CD4-positive, alpha-beta T cell treated with Interleukin-6 at 100 ng/mL for 8 hours (primary cell): Measurements from ENCODE around the gene MYOT.

ENCODE experiments used
- DNase-seq: peaks from one replicate; pipeline ENCODE4 v3.0.0-alpha.2; 2020; ENCODE audit warnings: mixed read lengths, low spot score

The MYOT gene

GRCh38 chr5:137901011-137901817 is 33.6 kb downstream of the MYOT start:
- no peak for DNase-seq

GRCh38 chr5:137902408-137903133 is 34.9 kb downstream of the MYOT start:
- DNase-seq = no peak

GRCh38 chr5:137914758-137915157 is 47.1 kb downstream of the MYOT start:
- no peak for DNase-seq

GRCh38 chr5:137916923-137917322 is 49.3 kb downstream of the MYOT start:
- DNase-seq = no peak

- no peak for DNase-seq
Observed at GRCh38 chr5:137921931-137922330, 54.3 kb downstream of the MYOT start.

- DNase-seq = no peak
Observed at GRCh38 chr5:137923856-137924255, 56.2 kb downstream of the MYOT start.

GRCh38 chr5:137932800-137933199 is 65.1 kb downstream of the MYOT start:
- DNase-seq = no peak

- DNase-seq = no peak
Observed at GRCh38 chr5:137933491-137933911, 65.8 kb downstream of the MYOT start.

- no peak for DNase-seq
Observed at GRCh38 chr5:137935190-137935589, 67.5 kb downstream of the MYOT start.

GRCh38 chr5:137935694-137936093 is 68.0 kb downstream of the MYOT start:
- no peak for DNase-seq
